AG09319 (cell line): ENCODE data around the gene CDON.

ENCODE experiments used
- DNase-seq: peaks from one replicate; pipeline ENCODE4 v3.0.0-alpha.2; 2010; ENCODE audit warnings: low read depth; ENCODE audit errors: extremely low read depth
- CTCF ChIP-seq: IDR thresholded peaks from 2 replicates; pipeline ENCODE4 v1.5.1; 2011; ENCODE audit warnings: low read depth, mild to moderate bottlenecking, inconsistent platforms, low read length, moderate library complexity

The CDON gene

GRCh38 chr11:126072141-126072741, 9.6 kb upstream of the CDON start:
- TF ChIP-seq CTCF = no peak
- no peak for DNase-seq

GRCh38 chr11:126063507-126063852, 814 bp upstream of the CDON start:
- no peak for DNase-seq
- no peak for TF ChIP-seq CTCF

GRCh38 chr11:126061707-126062678, 673 bp downstream of the CDON start:
- no peak for DNase-seq

GRCh38 chr11:126060757-126061171, 1.9 kb downstream of the CDON start:
- DNase-seq = no peak
- TF ChIP-seq CTCF = no peak

More at GRCh38 chr11:126061707-126062678, 673 bp downstream of the CDON start:
- TF ChIP-seq CTCF = peak; percentile 49

- DNase-seq = no peak
- TF ChIP-seq CTCF = no peak
Observed at GRCh38 chr11:126059238-126059781, 3.4 kb downstream of the CDON start.

- no peak for DNase-seq
- no peak for TF ChIP-seq CTCF
Observed at GRCh38 chr11:126058105-126058874, 4.4 kb downstream of the CDON start.
